MM.1S (cell line): Measurements from ENCODE around the gene TRDMT1.

ENCODE experiments used
- DNase-seq: peaks from one replicate; pipeline ENCODE4 v3.0.0-alpha.2; 2015
- H2AFZ ChIP-seq: fragments of 300-600 bp; sonication (generic); 2 replicates; pipeline ENCODE4 v1.6.0; 2016; ENCODE audit warnings: antibody characterized with exemption, low read length
- H3F3A ChIP-seq: fragments of 300-600 bp; sonication (generic); 2 replicates; pipeline ENCODE4 v1.6.1; 2016; ENCODE audit warnings: mild to moderate bottlenecking, antibody characterized with exemption, low read length, moderate library complexity, mixed read lengths; ENCODE audit not compliant: insufficient read depth
- H3K27ac ChIP-seq: fragments of 300-600 bp; sonication (generic); 2 replicates; pipeline ENCODE4 v1.5.1; 2016; ENCODE audit warnings: mild to moderate bottlenecking, low read length
- H3K27me3 ChIP-seq: fragments of 300-600 bp; sonication (generic); replicated peaks from 2 replicates; pipeline ENCODE4 v1.6.0; 2016; ENCODE audit warnings: low read length; ENCODE audit not compliant: insufficient read depth
- H3K36me3 ChIP-seq: fragments of 300-600 bp; sonication (generic); replicated peaks from 2 replicates; pipeline ENCODE4 v1.6.1; 2016; ENCODE audit warnings: mild to moderate bottlenecking, low read length, mixed read lengths; ENCODE audit not compliant: insufficient read depth
- H3K4me1 ChIP-seq: fragments of 300-600 bp; sonication (generic); 2 replicates; pipeline ENCODE4 v1.6.1; 2016; ENCODE audit warnings: low read length, mixed read lengths
- H3K4me2 ChIP-seq: fragments of 300-600 bp; sonication (generic); 2 replicates; pipeline ENCODE4 v1.6.0; 2016; ENCODE audit warnings: low read depth, low read length
- H3K4me3 ChIP-seq: fragments of 300-600 bp; sonication (generic); 2 replicates; pipeline ENCODE4 v1.5.1; 2016; ENCODE audit warnings: low read length, mixed read lengths
- H3K79me2 ChIP-seq: fragments of 300-600 bp; sonication (generic); 2 replicates; pipeline ENCODE4 v1.6.1; 2016; ENCODE audit warnings: mixed run types, low read length, mixed read lengths
- H3K9ac ChIP-seq: fragments of 300-600 bp; sonication (generic); 2 replicates; pipeline ENCODE4 v1.6.1; 2016; ENCODE audit warnings: low read length, mixed read lengths
- H3K9me2 ChIP-seq: fragments of 300-600 bp; sonication (generic); replicated peaks from 2 replicates; pipeline ENCODE4 v1.6.1; 2016; ENCODE audit warnings: mild to moderate bottlenecking, low read length, mixed read lengths; ENCODE audit not compliant: insufficient read depth
- H3K9me3 ChIP-seq: fragments of 300-600 bp; sonication (generic); replicated peaks from 2 replicates; pipeline ENCODE4 v1.6.1; 2016; ENCODE audit warnings: mild to moderate bottlenecking, low read length, mixed read lengths; ENCODE audit not compliant: insufficient read depth
- H4K20me1 ChIP-seq: fragments of 300-600 bp; sonication (generic); 2 replicates; pipeline ENCODE4 v1.6.1; 2016; ENCODE audit warnings: mild to moderate bottlenecking, low read length, moderate library complexity, mixed read lengths; ENCODE audit not compliant: insufficient read depth
- CTCF ChIP-seq: fragments of 300-600 bp; sonication (generic); IDR thresholded peaks from 2 replicates; pipeline ENCODE4 v1.5.1; 2016; ENCODE audit warnings: antibody characterized with exemption, low read length, mixed read lengths
- EZH2 ChIP-seq: fragments of 300-600 bp; sonication (generic); optimal IDR thresholded peaks from 2 replicates; pipeline ENCODE3; 2017; ENCODE audit warnings: low read depth, mild to moderate bottlenecking, antibody characterized with exemption, low read length, mixed read lengths
- EZH2phosphoT487 ChIP-seq: fragments of 300-600 bp; sonication (generic); IDR thresholded peaks from 2 replicates; pipeline ENCODE4 v1.6.1; 2018; ENCODE audit warnings: antibody characterized with exemption, low read length

The TRDMT1 gene

DNA sequence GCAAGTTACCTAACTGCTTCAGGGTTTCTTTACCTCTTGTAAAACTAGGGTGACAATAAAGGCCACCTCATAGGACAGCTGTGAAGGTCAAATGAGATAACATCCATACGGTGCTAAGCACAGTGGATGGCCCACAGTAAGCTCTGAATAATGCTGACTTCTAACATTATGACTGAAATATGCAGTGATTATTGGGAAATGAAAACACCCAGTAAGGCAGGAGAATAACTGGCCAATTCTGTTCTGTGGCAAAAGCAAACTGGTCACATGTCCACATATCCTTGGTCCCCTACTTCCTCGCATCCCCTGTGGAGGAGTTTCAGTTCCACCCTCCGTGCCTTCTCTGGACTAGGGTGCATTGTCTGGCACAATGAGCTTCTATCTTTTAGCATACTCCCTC, 73.2 kb downstream of the TRDMT1 start:
- no peak for TF ChIP-seq EZH2
- no peak for TF ChIP-seq CTCF
- TF ChIP-seq EZH2phosphoT487, result no peak
- Histone ChIP-seq H3K36me3 (no peaks in the 10 kb centered on the region), H3K9ac (no peak overlapping the region), H3K4me3 (no peak overlapping the region), H4K20me1 (no peaks in the 10 kb centered on the region), H3K4me2 (no peak overlapping the region), H3K9me3 (no peaks in the 10 kb centered on the region), H3K27ac (no peak overlapping the region), H3F3A (no peaks in the 10 kb centered on the region), H3K4me1 (no peaks in the 10 kb centered on the region), H3K27me3 (no peaks in the 10 kb centered on the region), H3K79me2 (no peaks in the 10 kb centered on the region), H3K9me2 (no peaks in the 10 kb centered on the region), H2AFZ (no peak overlapping the region)
- DNase-seq, result no peak

GRCh38 chr10:17126327-17126726, 75.1 kb downstream of the TRDMT1 start:
- no peak for DNase-seq
- H3K27ac ChIP-seq, result no peak overlapping the region
- H3K4me2 ChIP-seq, result no peak overlapping the region
- no peak overlapping the region for H2AFZ ChIP-seq
- H3F3A ChIP-seq, result no peaks in the 10 kb centered on the region
- H3K9ac ChIP-seq, result no peak overlapping the region
- no peaks in the 10 kb centered on the region for H3K79me2 ChIP-seq
- no peaks in the 10 kb centered on the region for H3K4me1 ChIP-seq
- TF ChIP-seq EZH2, result no peak
- no peak for TF ChIP-seq CTCF
- no peak for TF ChIP-seq EZH2phosphoT487
- no peak overlapping the region for H3K4me3 ChIP-seq
- H3K9me2 ChIP-seq, result no peaks in the 10 kb centered on the region
- no peaks in the 10 kb centered on the region for H3K36me3 ChIP-seq
- H3K27me3 ChIP-seq, result no peaks in the 10 kb centered on the region
- no peaks in the 10 kb centered on the region for H4K20me1 ChIP-seq
- no peaks in the 10 kb centered on the region for H3K9me3 ChIP-seq

DNA sequence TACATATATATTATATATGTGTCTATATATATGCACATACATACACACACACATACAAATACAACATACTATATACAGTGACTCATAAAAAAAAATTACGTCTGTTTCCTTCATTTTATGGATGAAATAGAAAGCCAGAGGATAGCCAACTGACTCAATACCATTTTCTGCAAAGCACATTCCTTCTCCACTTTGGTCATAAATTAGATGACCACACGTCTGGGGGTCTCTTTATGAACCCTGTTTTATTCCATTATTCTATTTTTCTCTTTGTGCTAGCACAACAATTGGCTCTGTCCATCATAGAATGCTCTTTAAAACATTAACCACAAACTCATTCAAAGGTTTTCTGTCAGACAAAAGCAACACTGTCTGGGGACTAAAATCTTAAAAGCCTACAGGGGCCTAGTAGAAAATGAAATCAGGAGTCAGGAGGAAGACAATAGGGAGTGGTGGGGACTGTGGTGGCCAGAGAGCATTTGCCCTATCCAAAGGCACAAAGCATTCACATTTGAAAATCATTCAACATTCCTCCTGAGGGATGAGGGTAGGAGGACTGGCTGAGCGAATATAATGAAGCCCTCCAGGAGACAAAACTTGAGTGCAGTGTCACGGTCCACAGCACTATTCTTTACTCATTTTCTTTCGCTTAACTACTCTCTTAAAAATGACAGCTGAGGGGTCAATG, 76.1 kb downstream of the TRDMT1 start:
- no peaks in the 10 kb centered on the region for H3K79me2 ChIP-seq
- no peak overlapping the region for H3K9ac ChIP-seq
- no peak overlapping the region for H3K4me2 ChIP-seq
- no peak for DNase-seq
- H3K4me3 ChIP-seq, result no peak overlapping the region
- no peaks in the 10 kb centered on the region for H4K20me1 ChIP-seq
- H2AFZ ChIP-seq, result no peak overlapping the region
- no peaks in the 10 kb centered on the region for H3K36me3 ChIP-seq
- no peaks in the 10 kb centered on the region for H3K9me2 ChIP-seq
- H3K27ac ChIP-seq, result no peak overlapping the region
- H3K27me3 ChIP-seq, result no peaks in the 10 kb centered on the region
- no peaks in the 10 kb centered on the region for H3K4me1 ChIP-seq
- TF ChIP-seq EZH2phosphoT487 (no peak), CTCF (no peak), EZH2 (no peak)
- no peaks in the 10 kb centered on the region for H3F3A ChIP-seq
- no peaks in the 10 kb centered on the region for H3K9me3 ChIP-seq
